Measurements from ENCODE around the gene CHST1. TPM values are rescaled to one million over a fixed set of nuclear protein-coding genes. Genes with fewer than 3 reads are reported as not detected.
A peak's percentile ranks its signal among the peaks of the same experiment; 100 is the strongest.

The CHST1 gene
- total RNA-seq, 1 donor from 2014 or later = not detected

- Mint-ChIP-seq H3K36me3 (no peaks in the 10 kb centered on the region), H3K27ac (peak overlapping the region; percentile 72), H3K9me3 (no peaks in the 10 kb centered on the region), H3K27me3 (ENCODE audit: insufficient read depth, low read depth) (peaks cover 10% of the 10 kb centered on the region), H3K4me3 (peak overlapping the region; percentile 35), H3K4me1 (peaks cover 53% of the 10 kb centered on the region)
- Histone ChIP-seq H3K4me3 (no peak overlapping the region), H3K27ac (no peak overlapping the region), H3K9ac (no peak overlapping the region), H2AFZ (replicated peaks) (no peak overlapping the region), H3F3A (ENCODE audit: low read depth) (peaks cover 4% of the 10 kb centered on the region), H3K27me3 (peaks cover 13% of the 10 kb centered on the region), H3K9me3 (ENCODE audit: low read depth) (no peaks in the 10 kb centered on the region), H3K4me2 (no peak overlapping the region), H3K4me1 (peaks cover 15% of the 10 kb centered on the region), H3K36me3 (no peaks in the 10 kb centered on the region), H3K79me2 (ENCODE audit: low read depth) (no peaks in the 10 kb centered on the region), H4K20me1 (ENCODE audit: low read depth) (no peaks in the 10 kb centered on the region)
- DNase-seq (ENCODE audit: low spot score) = peak; percentile 2
- TF ChIP-seq EZH2phosphoT487 (IDR thresholded peaks at IDR 0.05) (no peak), EZH2 (IDR thresholded peaks at IDR 0.05) (no peak)
- TF ChIP-seq, protein P1, sequence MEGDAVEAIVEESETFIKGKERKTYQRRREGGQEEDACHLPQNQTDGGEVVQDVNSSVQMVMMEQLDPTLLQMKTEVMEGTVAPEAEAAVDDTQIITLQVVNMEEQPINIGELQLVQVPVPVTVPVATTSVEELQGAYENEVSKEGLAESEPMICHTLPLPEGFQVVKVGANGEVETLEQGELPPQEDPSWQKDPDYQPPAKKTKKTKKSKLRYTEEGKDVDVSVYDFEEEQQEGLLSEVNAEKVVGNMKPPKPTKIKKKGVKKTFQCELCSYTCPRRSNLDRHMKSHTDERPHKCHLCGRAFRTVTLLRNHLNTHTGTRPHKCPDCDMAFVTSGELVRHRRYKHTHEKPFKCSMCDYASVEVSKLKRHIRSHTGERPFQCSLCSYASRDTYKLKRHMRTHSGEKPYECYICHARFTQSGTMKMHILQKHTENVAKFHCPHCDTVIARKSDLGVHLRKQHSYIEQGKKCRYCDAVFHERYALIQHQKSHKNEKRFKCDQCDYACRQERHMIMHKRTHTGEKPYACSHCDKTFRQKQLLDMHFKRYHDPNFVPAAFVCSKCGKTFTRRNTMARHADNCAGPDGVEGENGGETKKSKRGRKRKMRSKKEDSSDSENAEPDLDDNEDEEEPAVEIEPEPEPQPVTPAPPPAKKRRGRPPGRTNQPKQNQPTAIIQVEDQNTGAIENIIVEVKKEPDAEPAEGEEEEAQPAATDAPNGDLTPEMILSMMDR (IDR thresholded peaks at IDR 0.05) = no peak
These were observed 12.6 kb downstream of the CHST1 start for GRCh38 chr11:45652781-45653180.

DNA sequence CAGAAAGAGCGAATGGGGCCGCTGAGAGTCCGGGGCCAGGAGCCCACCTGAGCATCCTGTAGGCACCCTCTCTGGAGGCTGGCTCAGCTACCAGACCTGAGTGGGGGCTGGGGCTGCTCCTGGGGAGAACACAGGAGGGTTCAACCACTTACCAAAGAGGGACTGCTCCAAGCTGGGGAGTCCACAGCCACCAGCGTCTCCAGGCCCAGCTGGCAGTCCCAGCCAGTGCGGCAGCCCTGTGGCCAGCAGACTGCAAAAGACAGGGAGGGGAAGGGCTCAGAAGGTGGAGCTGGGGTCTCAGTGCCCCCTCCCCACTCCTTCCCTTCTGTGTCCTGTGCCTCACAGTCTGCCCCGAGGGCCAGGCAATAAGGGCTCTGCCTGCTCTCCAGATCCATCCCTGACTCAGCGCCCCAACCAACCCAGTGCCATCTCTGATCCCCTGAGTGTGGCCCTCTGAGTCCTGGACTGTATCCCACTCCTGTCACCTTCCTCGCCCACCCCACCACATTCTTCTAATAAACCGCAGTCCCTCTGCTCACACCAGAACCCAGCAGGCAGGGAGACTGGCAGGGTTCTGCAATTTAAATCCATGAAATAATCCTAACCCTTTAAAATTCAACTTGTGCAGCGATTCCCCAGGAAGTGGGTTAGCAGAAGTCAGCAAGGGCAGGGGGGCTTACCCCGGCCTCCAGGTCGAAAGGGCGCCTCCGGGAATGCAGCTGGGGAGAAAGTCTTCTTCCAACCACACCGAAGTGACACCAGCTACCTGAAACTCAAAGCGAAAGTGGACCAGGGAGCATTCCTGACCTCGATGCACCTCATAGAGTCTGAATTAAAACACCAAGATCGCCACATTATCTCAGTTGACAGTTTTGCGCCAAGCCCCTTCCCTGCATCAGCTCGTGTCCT is 13.3 kb downstream of the CHST1 start:
- no peak overlapping the region for H3K4me3 ChIP-seq
- peaks cover 21% of the 10 kb centered on the region for H3K4me1 ChIP-seq
- no peaks in the 10 kb centered on the region for H3K36me3 ChIP-seq
- Mint-ChIP-seq H3K4me3 (peak overlapping the region; percentile 35), H3K27ac (peak overlapping the region; percentile 72), H3K9me3 (no peaks in the 10 kb centered on the region), H3K4me1 (peaks cover 58% of the 10 kb centered on the region), H3K36me3 (no peaks in the 10 kb centered on the region), H3K27me3 (ENCODE audit: insufficient read depth, low read depth) (peaks cover 10% of the 10 kb centered on the region)
- peak; percentile 4 for DNase-seq (ENCODE audit: low spot score)
- TF ChIP-seq EZH2 (IDR thresholded peaks at IDR 0.05) (no peak), EZH2phosphoT487 (IDR thresholded peaks at IDR 0.05) (no peak)
- TF ChIP-seq, protein P1 (IDR thresholded peaks at IDR 0.05) = no peak
- H2AFZ ChIP-seq (replicated peaks) = no peak overlapping the region
- H3K27ac ChIP-seq = no peak overlapping the region
- no peak overlapping the region for H3K9ac ChIP-seq
- H3K27me3 ChIP-seq = peaks cover 11% of the 10 kb centered on the region
- no peaks in the 10 kb centered on the region for H4K20me1 ChIP-seq (ENCODE audit: low read depth)
- H3K79me2 ChIP-seq (ENCODE audit: low read depth) = no peaks in the 10 kb centered on the region
- H3K4me2 ChIP-seq = no peak overlapping the region
- H3K9me3 ChIP-seq (ENCODE audit: low read depth) = no peaks in the 10 kb centered on the region
- H3F3A ChIP-seq (ENCODE audit: low read depth) = peaks cover 11% of the 10 kb centered on the region

DNA sequence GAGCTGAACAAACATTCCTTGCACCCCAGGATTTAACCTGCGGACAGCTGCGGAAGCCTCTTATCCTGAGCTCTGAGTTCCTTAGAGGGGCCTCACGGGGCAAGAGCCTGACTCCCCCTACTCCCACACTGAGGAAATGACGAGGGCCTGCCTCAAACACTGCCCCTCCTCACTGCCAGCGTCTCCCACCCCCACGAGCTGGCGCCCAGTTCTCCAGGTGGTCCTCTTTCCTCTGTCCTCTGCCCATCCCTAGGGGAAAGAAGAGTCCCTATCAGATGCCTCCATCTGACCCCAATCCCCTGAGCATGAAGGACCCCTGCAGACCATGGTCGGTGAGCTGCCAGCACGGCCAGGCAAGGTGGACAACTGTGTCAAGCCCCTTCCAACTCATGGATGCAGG is 14.3 kb downstream of the CHST1 start:
- Histone ChIP-seq H3K9ac (no peak overlapping the region), H3K79me2 (ENCODE audit: low read depth) (no peaks in the 10 kb centered on the region), H4K20me1 (ENCODE audit: low read depth) (no peaks in the 10 kb centered on the region), H3K27me3 (peaks cover 4% of the 10 kb centered on the region), H3K4me2 (no peak overlapping the region), H3K27ac (no peak overlapping the region), H3K36me3 (no peaks in the 10 kb centered on the region), H3K4me3 (no peak overlapping the region), H2AFZ (replicated peaks) (no peak overlapping the region), H3F3A (ENCODE audit: low read depth) (peaks cover 11% of the 10 kb centered on the region), H3K9me3 (ENCODE audit: low read depth) (no peaks in the 10 kb centered on the region), H3K4me1 (peaks cover 25% of the 10 kb centered on the region)
- Mint-ChIP-seq H3K4me1 (peaks cover 55% of the 10 kb centered on the region), H3K27ac (no peak overlapping the region), H3K4me3 (no peak overlapping the region), H3K9me3 (no peaks in the 10 kb centered on the region), H3K36me3 (no peaks in the 10 kb centered on the region), H3K27me3 (ENCODE audit: insufficient read depth, low read depth) (peaks cover 10% of the 10 kb centered on the region)
- DNase-seq (ENCODE audit: low spot score) = peak; percentile 0
- TF ChIP-seq EZH2phosphoT487 (IDR thresholded peaks at IDR 0.05) = no peak
- TF ChIP-seq, protein P1 (IDR thresholded peaks at IDR 0.05) = no peak
